Fibroblast of gingiva (primary cell): ENCODE results near the gene FCGBP.
"Not testable (repeated sequence)": the region's sequence is repeated elsewhere in the genome, so short reads cannot be mapped to it uniquely, and the experiment has no call there.

Experiments used
- DNase-seq: peaks from one replicate; pipeline ENCODE4 v3.0.0-alpha.2; 2011; ENCODE audit warnings: low read depth

FCGBP gene

DNA sequence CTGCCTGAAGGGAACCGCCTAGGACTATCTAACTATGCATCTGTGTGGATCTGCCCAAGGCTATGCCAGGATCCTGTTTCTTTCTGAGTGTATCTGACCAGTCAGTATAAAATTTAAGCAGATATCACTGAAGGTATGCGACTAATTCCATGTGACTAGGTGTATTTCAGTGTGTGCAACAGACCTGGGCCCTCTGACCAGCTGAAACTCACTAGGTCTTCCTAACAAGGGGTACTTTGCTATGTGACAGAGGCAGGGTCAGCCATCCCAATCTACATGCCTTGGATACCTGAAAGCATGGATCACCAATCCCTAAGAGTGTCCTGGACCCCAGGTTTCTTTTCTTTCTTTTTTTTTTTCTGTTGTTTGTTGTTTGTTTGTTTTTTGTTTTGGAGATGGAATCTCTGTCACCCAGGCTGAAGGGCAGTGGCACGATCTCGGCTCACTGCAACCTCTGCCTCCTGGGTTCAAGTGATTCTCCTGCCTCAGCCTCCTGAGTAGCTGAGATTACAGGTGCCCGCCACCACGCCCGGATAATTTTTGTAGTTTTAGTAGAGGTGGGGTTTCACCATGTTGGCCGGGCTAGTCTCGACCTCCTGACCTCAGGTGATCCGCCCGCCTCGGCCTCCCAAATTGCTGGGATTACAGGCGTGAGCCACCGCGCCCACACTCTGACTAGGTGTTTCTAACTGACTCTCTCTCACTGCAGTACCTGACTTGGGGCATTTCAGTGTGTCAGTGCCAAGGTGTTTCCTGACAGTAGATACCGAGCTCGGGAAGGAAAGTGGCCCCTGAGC is 43.5 kb downstream of the FCGBP start:
- DNase-seq, result no peak

DNA sequence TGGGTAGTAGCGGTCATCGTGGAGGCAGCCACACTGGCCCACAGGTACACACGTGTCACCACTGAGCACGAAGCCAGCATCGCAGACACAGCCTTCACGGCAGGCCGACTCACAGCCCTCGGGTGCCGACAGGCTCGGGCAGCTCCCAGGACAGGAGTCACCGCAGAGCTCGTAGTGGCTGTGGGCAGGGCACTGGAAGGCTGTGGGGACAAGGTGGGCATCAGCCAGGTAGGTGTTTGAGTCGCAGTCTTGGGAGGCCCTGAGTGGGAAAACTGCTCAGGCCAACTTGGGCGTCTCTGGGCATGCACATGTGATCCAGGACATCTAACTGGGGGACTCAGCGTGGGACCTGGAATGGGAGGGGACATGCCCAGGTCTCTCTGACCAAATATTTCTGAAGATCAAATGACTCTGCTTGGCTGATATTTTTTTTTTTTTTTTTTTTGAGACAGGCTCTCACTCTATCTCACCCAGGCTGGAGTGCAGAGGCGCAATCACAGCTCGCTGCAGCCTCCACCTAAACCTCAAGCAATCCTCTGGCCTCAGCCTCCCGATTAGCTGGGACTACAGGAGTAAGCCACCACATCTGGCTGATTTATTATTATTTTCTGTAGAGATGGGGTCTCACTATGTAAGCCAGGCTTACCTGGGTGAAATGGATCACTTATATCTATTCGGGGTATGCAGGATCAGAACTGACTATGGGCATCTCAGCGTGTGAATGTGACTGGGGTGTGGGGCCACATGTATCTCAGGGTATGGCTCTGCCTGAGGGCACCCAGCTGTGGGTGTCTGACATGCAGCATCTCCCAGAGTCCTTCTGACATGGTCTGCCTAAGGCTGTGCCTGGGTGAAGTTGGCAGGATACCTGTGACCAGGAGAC is 44.3 kb downstream of the FCGBP start:
- not testable (repeated sequence) for DNase-seq

DNA sequence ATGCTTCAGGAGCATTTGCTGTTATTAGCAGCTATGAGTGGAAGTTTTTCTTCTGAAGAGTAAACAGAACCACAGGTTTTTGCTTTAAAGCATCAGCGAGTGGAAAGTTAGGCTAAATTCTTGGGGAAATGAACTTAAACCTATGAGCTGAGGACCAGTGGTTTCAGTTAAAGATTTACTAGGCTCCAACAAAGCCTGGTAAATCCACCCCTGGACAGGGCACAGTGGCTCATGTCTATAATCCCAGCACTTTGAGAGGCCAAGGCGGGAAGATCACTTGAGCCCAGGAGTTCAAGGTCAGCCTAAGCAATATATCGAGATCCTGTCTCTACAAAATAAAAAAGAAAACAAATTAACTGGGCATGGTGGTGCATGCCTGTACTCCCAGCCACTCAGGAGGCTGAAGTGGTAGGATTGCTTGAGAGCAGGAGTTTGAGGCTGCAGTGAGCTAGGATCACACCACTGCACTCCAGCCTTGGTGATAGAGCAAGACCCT is 46.9 kb downstream of the FCGBP start:
- DNase-seq, result not testable (repeated sequence)

DNA sequence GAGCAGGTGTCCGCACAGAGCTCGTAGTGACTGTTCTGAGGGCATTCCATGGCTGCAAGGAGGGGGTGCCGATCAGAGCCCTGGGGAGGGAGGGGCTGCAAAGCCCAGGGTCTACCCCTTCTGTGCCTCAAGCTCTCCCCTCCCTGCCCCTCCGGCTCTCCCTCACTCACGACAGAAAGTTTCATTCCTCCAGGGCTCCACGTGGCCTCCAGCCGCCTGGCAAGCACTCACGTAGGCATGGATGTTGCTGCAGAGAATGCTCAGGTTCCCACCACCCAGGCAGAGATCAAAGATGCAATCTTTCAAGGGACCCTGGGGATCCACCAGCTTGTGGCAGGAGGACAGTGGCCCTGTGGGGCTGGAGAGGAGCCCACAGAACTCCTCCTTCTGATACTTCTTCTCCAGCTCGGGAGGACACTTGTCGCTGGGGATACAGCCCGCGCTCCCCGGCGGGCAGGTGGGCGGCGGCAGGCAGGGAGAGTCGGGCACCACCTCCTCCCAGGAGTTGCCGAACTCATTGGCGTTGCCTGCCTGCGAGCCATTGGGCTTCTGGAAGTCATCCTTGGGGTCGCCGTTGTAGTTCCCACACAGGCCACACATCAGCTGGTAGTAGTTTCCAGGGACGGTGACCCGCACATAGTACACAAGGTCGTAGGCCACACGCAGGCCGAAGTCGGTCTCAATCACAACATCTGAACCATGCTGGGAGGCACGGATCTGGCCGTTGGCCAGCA is 48.4 kb downstream of the FCGBP start:
- not testable (repeated sequence) for DNase-seq

DNA sequence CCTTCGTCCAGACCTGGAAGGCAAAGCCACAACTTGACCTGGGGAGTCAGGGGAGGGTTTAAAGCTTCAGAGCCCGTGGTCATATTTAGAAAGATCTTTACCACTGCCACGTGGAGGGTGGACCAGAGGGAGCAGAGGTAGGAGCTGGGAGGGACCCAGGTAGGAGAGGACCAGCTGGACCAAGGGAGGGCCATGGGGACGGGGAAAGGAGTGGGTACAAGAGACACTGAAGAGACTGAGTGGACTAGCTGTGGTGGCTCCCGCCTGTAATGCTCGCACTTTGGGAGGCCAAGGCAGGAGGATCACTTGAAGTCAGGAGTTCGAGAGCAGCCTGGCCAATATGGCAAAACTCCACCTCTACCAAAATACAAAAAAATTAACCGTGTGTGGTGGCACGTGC is 49.7 kb downstream of the FCGBP start:
- DNase-seq, result not testable (repeated sequence)
